Nephron progenitor cell (in vitro differentiated cells): ENCODE data around the gene SH3BP5L.
"Not testable (repeated sequence)": the region's sequence is repeated elsewhere in the genome, so short reads cannot be mapped to it uniquely, and the experiment has no call there.

Source experiments
- DNase-seq: peaks from one replicate; pipeline ENCODE4 v3.0.0; 2021
- H3K27ac Mint-ChIP-seq: 2 replicates; pipeline ENCODE4 v1.8.0; 2021; ENCODE audit warnings: mild to moderate bottlenecking, moderate library complexity, mixed read lengths
- H3K27me3 Mint-ChIP-seq: 2 replicates; pipeline ENCODE4 v1.8.0; 2021; ENCODE audit warnings: mild to moderate bottlenecking, low read depth, mixed read lengths; ENCODE audit not compliant: poor library complexity
- H3K36me3 Mint-ChIP-seq: 2 replicates; pipeline ENCODE4 v1.8.0; 2021; ENCODE audit warnings: low read depth, mixed read lengths
- H3K4me1 Mint-ChIP-seq: 2 replicates; pipeline ENCODE4 v1.8.0; 2021; ENCODE audit warnings: mixed read lengths
- H3K4me3 Mint-ChIP-seq: 2 replicates; pipeline ENCODE4 v1.8.0; 2021; ENCODE audit warnings: mild to moderate bottlenecking, moderate library complexity, mixed read lengths
- H3K9me3 Mint-ChIP-seq: 2 replicates; pipeline ENCODE4 v1.8.0; 2021; ENCODE audit warnings: mild to moderate bottlenecking, moderate library complexity, mixed read lengths
- CTCF ChIP-seq: fragments of 200-600 bp; sonication (generic); IDR thresholded peaks from 2 replicates; pipeline ENCODE4 v1.5.0; 2021; ENCODE audit warnings: antibody characterized with exemption

Gene SH3BP5L

GRCh38 chr1:248798791-248799190 lies 26.9 kb downstream of the SH3BP5L start:
- Mint-ChIP-seq H3K4me3 (no peak overlapping the region), H3K9me3 (peaks cover 52% of the 10 kb centered on the region), H3K27me3 (peaks cover 11% of the 10 kb centered on the region), H3K36me3 (no peaks in the 10 kb centered on the region), H3K27ac (no peak overlapping the region), H3K4me1 (no peaks in the 10 kb centered on the region)
- DNase-seq, result no peak
- no peak for TF ChIP-seq CTCF

- not testable (repeated sequence) for H3K4me1 Mint-ChIP-seq, H3K27ac Mint-ChIP-seq, DNase-seq, H3K27me3 Mint-ChIP-seq, H3K4me3 Mint-ChIP-seq, H3K36me3 Mint-ChIP-seq
- peaks cover 53% of the 10 kb centered on the region for H3K9me3 Mint-ChIP-seq
These were observed 31.1 kb downstream of the SH3BP5L start for GRCh38 chr1:248794663-248795062.

DNA sequence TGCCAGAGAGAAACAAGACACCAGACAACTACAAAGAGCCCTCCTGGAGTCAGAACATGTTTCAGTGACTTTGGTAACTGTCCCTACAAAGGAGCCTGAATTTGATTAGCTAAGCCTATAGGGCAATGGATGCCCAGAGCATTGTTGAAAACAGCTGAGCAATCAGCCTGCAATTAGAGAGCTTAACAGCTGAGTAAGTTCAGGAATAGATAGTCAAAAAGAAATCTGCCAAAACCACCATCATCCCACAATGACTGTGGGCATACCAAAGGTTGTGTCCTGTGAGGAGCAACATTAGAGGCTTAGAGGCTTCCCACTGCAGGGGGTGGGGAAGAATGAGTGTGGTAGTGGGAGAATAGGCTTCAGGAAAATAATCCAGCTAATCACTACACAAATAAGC lies 32.1 kb downstream of the SH3BP5L start:
- peaks cover 7% of the 10 kb centered on the region for H3K27me3 Mint-ChIP-seq
- H3K4me1 Mint-ChIP-seq, result no peaks in the 10 kb centered on the region
- H3K36me3 Mint-ChIP-seq, result no peaks in the 10 kb centered on the region
- H3K27ac Mint-ChIP-seq, result no peak overlapping the region
- DNase-seq, result no peak
- H3K9me3 Mint-ChIP-seq, result peaks cover 61% of the 10 kb centered on the region
- TF ChIP-seq CTCF, result no peak
- no peak overlapping the region for H3K4me3 Mint-ChIP-seq

GRCh38 chr1:248792342-248792741 lies 33.4 kb downstream of the SH3BP5L start:
- Mint-ChIP-seq H3K9me3 (peaks cover 64% of the 10 kb centered on the region), H3K27ac (no peak overlapping the region), H3K36me3 (no peaks in the 10 kb centered on the region), H3K27me3 (peaks cover 6% of the 10 kb centered on the region), H3K4me3 (no peak overlapping the region), H3K4me1 (no peaks in the 10 kb centered on the region)
- no peak for DNase-seq
- no peak for TF ChIP-seq CTCF

DNA sequence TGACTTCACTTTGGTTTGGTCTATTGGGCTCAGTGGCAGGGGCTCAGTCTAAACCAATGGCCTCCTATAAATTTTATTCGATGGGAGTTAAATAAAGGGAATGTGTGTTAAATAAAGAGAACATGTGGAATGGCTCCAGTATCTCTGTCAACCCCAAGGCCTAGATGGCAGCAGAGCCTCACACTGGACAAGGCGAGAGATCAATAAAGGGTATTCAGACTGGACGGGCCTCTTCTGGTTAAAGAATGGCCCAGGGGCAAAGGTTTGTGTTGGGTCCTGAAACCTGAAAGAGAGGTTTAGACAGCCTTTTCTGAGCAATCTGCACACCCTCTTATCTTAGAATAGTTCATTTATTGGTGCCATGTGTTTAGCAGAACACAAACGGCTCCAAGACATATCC lies 34.7 kb downstream of the SH3BP5L start:
- no peak for TF ChIP-seq CTCF
- Mint-ChIP-seq H3K9me3 (peaks cover 60% of the 10 kb centered on the region), H3K4me3 (no peak overlapping the region), H3K36me3 (no peaks in the 10 kb centered on the region), H3K4me1 (no peaks in the 10 kb centered on the region), H3K27ac (no peak overlapping the region), H3K27me3 (peaks cover 6% of the 10 kb centered on the region)
- no peak for DNase-seq

- H3K27me3 Mint-ChIP-seq, result peaks cover 6% of the 10 kb centered on the region
- H3K9me3 Mint-ChIP-seq, result peaks cover 58% of the 10 kb centered on the region
- DNase-seq, result no peak
- no peak overlapping the region for H3K4me3 Mint-ChIP-seq
- no peak overlapping the region for H3K27ac Mint-ChIP-seq
- H3K36me3 Mint-ChIP-seq, result no peaks in the 10 kb centered on the region
- H3K4me1 Mint-ChIP-seq, result no peaks in the 10 kb centered on the region
- TF ChIP-seq CTCF, result no peak
These were observed 35.3 kb downstream of the SH3BP5L start for GRCh38 chr1:248790456-248790855.

DNA sequence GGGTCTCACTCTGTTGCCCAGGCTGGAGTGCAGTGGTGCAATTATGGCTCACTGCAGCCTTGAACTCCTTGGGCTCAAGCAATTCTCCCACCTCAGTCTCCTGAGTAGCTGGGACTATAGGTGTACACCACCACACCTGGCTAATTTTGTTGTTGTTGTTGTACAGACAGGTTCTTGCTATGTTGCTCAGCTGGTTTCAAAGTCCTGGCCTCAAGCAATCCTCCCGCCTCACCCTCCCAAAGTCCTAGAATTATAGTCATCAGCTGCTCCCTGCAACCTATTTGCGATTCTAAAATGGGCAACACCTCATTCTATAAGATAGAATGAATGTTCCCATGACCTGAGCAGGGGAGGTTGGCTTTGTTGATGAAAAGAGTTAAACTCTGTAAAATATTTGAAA lies 36.4 kb downstream of the SH3BP5L start:
- H3K36me3 Mint-ChIP-seq, H3K27me3 Mint-ChIP-seq, H3K4me3 Mint-ChIP-seq, H3K27ac Mint-ChIP-seq, H3K4me1 Mint-ChIP-seq, DNase-seq: not testable (repeated sequence)
- peaks cover 64% of the 10 kb centered on the region for H3K9me3 Mint-ChIP-seq
